HG02798 (cell line): ENCODE data around the gene RIPK1.
A peak's percentile ranks its signal among the peaks of the same experiment; 100 is the strongest.

ENCODE experiments used
- ATAC-seq: cut with Tn5 transposase; IDR thresholded peaks from one replicate; pipeline ENCODE4 v1.9.1; 2021; ENCODE audit warnings: mild to moderate bottlenecking; ENCODE audit not compliant: unreplicated experiment, poor library complexity

Gene RIPK1

DNA sequence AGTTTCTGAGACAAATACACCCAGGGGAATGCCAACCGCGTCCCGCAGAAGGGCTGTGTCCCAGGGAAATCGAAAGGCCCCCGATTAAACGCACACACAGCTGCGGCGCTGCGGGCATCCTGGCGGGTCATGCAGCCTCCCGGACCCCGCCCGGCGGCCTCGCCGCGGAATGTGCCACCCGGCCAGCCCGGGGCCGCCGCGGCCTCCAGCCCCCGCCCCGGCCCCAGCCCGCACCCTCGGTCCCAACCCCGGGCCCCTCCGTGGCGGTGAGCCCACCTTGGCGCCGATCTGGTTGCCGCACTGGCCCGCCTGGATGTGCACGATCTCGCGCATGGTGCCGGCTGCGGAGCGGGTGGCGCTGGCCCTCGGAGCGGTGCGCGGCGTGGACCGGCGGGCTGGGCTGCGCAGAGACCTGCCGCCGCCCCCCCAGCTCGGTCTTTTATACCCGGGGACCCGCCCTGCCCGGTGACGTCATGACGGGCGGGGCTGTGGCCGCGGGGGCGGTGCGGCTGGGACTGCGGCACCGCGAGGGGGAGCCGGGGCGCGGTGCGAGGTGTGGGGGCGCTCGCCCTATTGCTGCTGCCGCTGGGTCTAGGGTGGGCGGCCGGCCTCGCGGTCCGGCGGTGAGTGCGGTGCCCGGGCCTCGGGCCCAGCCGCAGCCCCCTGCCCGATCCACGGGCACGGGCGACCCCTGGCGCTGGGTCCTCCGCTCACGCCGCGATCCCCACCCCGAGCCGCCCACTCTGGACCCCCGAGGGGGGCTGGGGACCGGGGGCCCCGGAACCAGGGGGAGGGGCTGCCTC is 89.0 kb downstream of the RIPK1 start, which contains the start of gene TUBB2A:
Gene TUBB2A (minus strand): TSS at position 414 of the 803 bp plus-strand sequence. CDS start 81 bp downstream, at position 333.
- peak; percentile 87 for ATAC-seq

DNA sequence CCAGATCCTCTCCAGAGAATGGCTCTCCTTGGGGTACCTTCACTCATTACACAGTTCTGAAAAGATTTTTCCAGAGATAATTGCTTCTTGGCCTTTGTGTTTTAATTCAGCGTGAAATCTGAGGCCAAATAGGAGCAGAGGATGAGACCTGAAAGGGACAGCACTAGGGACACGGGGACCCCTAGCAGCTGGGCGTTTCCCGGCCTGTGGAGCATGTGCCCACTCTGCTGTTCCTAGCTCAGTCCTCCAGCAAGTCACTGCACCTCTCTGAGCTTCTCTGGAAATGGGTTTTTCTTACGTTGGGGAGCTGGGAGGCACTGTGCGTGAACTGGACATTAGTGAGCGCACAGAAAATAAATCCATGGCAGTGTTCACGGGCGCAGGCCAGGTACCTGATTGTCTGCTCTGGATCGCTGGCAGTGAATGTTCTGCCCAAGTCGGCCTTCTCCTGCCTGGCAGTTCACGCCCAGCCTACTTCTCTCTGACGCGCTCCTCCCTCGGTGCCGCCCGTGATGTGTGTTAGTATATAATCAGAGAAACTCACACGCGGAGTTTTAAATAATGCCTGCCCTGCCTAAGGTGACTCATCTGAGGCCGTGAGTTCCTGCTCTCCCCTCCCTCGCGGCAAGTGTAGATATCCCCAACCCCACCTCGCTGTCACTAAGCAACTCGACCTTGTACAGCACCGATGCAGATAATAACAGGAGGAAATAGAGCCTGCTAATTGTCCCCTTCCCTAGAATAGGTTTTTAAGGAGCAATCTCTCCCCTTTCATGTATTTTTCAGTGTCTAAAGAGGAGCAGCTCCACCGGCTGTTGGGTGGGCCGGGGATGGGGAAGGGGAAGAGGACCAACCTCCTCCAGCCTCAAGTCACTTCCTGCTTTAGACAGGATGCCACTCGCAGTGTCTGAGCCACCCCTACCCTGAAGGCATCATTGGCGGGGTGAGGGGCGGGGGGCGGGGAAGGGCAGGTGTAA is 91.8 kb downstream of the RIPK1 start:
- no peak for ATAC-seq

DNA sequence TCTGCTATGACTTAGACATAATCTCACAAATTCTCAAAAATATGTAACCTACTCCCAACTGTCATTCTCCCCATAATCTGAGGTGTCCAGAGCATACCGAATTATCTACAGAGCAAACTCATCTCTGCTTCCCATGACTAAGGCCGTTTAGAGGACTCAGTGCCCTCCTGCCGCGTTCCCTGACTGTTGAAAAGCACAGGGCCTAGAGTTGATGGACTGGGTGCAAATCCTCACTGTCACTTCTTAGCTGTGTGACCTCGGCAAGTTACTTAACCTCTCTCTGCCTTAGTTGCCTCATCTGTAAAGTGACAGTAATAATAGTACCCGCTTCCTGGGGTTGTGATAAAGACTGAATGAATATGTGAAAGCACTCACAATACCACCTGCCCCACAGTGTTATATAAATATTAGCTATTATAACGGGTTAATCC is 93.8 kb downstream of the RIPK1 start:
- no peak for ATAC-seq

DNA sequence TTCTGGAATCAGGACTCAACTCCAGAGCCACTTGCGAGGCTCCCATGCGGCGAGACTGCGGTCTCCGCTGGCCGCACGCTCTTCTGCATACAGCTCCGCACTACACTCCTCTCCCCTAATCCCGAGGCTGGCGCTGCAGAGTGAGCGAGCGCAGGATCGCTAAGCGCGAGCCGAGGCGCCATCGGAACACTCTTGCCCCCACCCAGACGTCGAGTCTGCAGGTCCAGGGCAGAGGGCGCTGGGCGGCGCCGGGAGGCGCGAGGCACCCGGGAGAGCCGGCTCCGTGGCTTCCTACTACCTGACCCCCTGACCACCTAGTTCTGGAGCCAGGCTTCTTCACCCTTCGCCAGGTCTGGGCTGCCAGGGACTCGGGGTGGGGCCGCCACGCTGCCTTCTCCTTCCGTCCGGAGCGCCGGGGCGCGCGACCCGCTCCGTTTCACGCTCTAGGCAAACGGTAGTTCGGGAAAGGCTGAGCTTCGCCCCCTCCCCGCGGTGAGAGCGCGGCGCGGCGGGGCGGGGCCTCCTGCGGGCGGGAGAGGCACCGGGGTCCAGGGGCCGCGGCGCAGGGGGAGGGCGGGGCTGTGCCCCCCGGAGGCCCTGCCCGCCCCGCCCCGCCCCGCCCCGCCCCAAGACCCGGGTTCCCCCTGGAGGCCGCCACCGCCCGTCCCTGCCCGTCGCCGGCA is 94.4 kb downstream of the RIPK1 start:
- ATAC-seq, result peak; percentile 75

DNA sequence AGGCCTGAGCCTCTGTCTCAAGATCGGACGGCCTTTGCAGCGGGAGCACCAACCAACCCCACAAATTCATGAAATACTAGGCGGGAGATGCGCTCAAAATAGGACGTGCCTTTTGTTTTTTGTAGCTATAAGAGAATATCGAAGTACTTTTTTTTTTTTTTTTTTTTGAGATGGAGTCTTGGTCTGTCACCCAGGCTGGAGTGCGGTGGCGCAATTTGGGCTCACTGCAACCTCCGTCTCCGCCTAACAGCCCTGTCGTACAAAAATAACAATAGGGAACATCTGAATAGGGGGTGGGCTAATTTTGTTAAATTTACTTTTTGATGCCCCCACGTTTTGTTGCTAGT is 94.9 kb downstream of the RIPK1 start:
- ATAC-seq, result peak; percentile 21

DNA sequence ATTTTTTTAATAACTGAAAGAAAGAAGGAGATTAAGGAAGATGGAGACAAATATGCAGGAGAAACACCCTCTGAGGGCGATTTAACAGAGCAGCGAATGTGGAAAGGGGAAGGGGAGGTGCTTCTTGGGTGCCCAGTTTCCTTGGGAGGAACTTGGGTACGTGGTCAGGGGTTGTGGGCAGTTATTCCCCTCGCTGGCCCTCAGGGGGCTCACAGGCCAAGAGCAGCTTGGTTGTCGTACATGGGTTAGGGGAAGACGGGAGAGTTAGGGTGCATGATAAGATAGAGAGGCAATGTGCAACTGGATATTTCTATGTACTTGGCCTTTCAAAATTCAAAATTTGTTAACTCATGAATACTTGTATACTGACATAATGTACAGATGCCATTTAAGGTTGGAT is 96.1 kb downstream of the RIPK1 start:
- no peak for ATAC-seq
